Stimulated activated CD4-positive, alpha-beta T cell treated with anti-CD3 and anti-CD28 coated beads, Interleukin-4, amount 100 ng/mL, for 4 hours (primary cell): ENCODE results near the gene TICAM1.
"Not testable (repeated sequence)": the region's sequence is repeated elsewhere in the genome, so short reads cannot be mapped to it uniquely, and the experiment has no call there.

Experiments used
- DNase-seq, 2 experiments: peaks; one replicate each; pipeline ENCODE4 v3.0.0-alpha.2; 2020

The TICAM1 gene

DNA sequence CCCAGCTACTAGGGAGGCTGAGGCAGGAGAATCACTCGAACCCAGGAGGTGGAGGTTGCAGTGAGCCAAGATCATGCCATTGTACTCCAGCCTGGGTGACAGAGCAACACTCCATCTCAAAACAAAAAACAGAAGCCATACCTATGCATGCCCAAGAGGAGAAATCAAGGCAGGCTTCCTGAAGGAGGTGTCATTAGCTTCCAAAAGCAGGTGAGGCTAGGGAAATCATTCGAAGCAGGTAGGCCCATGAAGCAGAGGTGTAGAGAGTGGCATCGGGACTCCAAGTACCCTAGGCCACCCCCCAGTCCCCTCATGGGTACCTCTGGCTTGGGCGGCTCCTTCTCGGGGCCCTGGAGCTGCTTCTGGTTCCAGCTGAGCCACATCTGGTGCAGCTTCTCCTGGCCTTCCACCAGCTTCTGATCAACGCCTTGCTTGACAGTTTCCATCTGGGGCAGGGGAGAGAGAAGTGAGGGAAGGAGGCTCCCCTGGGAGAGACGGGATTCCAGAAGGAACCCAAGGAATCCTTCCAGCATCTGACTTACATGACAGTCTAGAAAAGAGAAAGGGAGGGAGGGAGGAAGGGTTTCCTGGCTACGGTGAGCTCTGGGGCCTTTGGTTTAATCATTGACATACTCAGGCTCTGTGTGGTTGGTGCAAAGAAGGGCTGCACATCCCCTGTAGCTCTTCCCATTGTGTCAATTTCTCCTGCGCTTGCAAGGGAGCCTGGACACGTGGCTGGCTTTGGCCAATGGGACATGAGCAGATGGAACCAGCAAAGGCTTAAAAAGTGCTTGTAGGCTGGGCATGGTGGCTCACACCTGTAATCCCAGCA lies 13.1 kb upstream of the TICAM1 start:
- DNase-seq, result no peak

DNA sequence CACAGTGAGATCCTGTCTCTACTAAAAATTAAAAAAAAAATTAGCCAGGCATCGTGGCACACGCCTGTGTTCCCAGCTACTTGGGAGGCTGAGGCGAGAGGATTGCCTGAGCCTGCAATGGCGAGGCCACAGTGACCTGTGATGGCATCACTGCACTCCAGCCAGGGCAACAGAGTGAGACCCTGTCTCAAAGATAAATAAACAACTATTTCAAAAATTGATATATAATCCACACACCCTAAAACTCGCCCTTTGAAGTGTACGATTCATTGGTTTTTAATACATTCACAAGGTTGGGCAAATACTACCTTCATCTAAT lies 12.1 kb upstream of the TICAM1 start:
- DNase-seq, result no peak

DNA sequence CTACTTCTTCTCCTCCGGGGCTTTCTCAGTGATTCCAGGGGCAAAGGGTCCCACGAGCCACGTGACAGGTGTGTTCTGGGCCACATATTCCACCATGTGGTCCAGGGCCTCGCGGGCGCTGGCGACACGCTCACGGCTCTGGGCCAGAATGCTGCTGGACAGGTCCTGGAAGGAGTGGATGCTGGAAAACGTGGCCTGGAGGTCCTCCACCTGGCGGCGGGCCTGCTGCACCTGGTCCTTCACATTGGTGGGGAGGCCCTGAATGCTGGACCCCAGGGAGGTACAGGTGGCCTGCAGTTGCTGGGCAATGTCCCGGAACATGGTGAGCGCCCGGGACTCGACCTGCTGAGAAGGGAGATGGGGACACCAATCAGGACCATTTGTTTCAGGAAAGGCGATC lies 7.7 kb upstream of the TICAM1 start:
- DNase-seq, result no peak

DNA sequence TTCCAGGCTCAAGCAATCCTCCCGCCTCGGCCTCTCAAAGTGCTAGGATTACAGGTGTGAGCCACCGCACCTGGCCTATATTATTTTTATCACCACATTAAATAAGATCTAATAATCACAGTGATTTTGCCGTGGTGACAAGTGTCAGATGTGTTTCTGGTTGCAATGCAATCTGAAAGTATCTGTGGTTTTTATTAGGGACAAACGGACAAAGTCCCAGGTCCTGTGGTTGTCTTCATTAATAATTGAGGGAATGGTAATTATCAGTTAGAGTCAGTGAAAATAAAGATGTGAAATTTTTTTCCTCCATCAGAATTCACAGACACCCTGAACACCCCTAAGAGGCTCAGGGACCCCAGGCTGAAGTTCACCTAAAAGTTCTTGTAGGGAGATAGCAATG lies 1.3 kb upstream of the TICAM1 start:
- DNase-seq, result no peak

DNA sequence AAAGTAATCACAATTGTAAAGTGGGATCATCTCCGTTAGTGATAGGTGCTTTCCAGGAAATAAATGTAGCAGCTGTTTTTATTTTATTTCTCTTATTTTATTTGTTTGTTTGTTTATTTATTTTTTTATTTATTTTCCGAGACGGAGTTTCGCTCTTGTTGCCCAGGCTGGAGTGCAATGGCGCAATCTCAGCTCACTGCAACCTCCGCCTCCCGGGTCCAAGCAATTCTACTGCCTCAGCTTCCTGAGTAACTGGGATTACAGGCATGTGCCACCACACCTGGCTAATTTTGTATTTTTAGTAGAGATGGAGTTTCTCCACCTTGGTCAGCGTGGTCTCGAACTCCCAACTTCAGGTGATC lies 448 bp upstream of the TICAM1 start:
- not testable (repeated sequence) for DNase-seq

DNA sequence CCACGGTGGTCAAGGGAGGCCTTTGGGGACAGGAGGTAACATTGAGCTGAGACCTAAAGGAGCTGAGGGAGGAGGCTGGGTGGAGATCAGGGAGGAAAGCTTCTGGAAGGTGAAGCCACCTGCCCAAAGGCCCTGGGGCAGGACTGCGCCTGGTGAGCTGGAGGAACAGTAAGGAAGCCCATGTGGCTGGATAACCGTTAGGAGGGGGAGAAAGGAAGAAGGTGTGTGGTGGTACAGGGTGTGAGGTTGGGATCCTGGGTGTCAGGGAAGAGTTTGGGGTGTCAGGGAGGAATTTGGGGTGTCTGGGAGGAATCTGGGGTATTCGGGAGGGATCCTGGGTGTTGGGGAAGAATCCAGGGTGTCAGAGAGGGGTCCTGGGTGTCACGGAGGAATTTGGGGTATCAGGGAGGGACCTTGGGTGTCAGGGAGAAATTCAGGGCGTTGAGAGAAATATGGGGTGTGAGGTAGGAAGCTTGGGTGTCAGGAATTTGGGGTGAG lies 695 bp downstream of the TICAM1 start:
- DNase-seq, result no peak

DNA sequence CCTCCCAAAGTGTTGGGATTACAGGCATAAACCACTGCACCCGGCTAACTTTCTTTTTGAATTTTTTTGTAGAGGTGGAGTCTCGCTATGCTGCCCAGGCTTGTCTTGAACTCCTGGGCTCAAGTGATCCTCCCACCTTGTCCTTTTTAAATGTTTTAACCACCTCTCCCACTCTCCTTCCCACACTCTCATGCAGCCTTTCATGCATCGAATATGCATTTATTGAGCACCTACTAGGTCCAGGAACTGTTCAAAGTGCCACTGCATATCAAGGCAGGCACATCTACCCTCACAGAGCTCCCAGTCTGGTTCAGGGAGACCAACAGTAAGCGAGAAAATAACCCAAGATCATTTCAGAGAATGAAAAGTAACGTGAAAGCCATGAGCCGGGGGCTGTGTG lies 1.2 kb downstream of the TICAM1 start:
- no peak for DNase-seq

DNA sequence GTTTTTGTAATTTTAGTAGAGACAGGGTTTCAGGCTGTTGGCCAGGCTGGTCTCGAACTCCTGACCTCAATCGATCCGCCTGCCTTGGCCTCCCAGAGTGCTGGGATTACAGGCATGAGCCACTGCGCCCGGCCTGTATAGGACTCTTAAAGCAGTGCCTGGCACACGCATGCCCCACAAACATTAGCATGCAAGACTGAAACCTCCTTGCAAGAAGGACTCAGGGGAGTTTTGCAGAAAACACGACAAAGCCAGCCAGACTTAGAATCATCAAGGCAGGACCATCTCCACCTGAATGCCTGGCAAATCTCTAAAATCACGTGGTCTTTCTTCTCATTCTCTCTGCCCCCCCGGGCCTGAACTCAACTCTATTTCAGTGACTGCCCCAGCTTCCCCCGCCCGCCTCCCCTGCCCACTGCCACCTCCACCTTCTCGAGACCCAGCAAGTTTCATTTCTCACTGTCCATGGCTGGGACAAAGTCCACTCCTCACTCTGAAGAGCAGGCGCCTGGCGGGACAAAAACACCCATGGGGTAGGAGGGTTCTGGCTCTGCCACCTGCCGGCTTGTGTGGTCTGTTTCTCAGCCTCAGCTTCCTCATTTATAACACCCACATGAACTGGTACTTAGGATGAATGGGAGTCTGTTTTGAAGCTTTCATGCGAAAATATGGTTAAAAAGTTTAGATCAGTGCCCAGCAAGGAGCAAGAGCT lies 2.4 kb downstream of the TICAM1 start:
- DNase-seq, result no peak

DNA sequence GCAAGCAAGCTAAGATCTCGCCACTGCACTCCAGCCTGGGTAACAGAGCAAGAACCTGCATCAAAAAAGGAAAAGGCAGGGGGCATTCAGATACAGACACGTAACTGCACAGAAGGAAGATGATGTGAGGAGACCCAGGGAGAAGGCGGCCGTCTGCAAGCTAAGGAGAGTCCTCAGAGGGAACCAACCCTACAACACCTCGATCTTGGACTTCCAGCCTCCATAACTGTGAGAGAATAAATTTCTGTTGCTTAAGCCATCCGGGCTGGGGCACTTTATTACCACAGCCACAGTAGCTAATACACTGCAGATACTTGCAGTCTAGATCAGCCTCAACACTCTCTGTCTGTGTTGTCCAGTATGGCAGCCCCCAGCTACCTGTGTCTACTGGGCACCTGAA lies 7.9 kb downstream of the TICAM1 start:
- no peak for DNase-seq

DNA sequence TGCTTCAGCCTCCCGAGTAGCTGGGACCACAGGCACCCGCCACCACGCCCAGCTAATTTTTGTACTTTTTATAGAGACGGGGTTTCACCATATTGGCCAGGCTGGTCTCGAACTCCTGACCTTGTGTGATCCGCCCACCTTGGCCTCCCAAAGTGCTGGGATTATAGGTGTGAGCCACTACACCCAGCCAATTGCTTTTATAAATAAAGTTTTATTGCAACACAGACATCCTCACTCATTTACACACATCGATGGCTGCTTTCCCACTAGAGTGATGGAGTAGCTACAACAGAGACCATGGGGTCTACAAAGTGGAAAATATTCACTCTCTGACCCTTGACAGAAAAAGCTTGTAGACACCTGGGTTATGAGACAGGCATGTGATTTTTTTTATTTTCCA lies 9.2 kb downstream of the TICAM1 start:
- not testable (repeated sequence) for DNase-seq

DNA sequence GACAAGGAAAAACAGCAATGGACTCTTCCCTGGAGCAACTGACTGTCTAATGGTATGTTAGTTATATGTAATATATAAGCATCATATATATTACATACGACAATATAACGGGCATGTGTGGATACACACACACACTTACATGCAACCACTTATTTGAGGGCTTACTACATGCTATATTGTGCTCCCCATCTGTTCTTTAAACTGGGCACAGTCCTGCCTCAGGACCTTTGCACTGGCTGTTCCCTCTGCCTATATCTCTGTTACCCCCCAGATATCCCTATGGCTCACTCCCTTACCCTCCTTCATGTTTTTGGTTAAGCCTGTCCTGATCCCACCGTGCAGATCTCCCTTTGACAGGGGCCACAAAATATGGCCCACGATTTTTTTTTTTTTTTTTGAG lies 10.2 kb downstream of the TICAM1 start:
- no peak for DNase-seq

DNA sequence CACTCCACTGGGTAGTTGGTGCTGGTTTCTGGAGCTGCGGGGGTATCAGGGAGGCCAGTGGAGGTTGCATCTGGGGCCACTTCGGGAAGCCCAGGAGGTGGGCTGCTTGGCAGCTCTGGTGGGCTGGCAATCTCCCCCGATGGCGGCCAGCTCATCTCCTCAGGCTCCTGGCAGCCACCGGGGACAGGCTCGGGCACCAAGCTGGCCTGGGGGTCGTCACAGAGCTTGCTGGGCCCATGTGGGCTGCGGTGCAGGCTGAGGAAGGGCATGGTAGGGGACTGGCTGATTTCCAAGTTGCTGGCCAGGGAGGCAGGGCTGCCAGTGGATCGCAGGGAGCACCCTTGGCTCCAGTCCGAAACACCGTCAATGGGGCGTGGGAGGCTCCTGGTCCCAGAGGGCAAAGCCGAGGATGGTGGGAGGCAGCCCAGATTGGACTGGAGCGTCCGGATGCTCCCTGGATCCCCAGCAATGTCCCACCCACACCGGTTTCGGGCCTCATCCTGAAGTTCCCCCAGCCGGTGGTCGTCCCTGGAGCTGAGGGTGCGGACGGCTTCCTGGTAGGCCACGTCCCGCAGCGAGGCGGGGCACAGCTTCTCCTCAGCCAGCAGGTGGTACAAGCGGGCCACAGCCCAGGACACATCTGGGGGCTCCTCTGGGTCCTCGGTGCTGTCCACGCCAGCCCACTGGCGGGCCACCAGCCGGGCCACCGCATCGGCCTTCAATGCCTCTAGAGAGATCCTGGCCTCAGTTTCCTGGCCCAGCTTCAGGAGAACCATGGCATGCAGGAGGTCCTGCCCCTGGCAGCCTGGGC lies 13.8 kb downstream of the TICAM1 start:
- DNase-seq, result no peak

DNA sequence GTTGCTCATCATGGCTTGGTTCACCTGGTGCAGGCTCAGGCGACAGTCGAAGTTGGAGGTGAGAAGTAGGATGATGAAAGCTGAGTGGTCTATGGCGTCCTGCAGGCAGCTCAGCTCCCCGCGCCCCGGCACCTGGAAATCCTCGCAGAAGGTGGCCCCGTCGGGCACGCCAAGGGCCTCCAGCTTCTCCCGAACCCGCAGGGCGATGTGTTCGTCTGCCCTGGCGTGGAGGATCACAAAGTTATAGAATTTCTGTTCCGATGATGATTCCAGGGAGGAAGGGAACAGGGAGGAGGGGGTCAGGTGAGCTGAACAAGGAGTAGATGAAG lies 14.6 kb downstream of the TICAM1 start:
- DNase-seq, result no peak

DNA sequence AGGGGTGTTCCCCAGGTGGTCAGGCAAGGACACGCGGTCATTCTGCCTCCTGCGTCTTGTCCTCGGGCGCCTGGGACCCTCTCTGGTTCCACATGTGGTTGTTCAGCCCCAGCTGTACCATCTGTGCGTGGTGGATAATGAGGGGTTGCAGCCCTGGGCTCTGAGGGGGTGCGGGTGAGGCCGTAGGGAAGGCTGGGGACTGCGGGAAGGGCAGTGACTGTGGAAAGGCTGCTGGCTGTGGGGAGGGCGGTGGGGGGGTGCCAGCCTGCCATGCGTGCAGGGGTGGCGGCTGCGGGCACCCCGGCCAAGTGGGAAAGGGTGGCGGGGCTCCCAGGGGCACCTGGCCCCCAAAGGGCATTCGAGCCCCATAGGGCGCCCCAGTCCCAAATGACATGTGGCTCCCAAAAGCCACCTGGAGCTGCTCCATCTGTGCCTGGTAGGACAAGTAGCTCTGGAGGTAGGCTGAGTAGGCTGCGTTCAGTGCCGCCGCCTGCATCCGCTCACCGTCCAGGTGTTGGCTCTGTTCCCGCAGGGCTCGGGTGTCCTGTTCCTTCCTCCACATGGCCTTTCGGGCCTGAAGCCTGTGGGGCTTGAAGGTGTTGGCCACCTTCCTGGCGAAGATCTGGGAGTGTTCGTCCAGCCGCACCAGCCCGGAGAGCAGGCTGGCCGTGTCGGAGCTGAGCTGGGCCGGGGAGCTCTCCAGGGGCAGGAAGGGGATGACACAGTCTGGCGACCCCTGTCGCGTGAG lies 15.1 kb downstream of the TICAM1 start:
- no peak for DNase-seq

DNA sequence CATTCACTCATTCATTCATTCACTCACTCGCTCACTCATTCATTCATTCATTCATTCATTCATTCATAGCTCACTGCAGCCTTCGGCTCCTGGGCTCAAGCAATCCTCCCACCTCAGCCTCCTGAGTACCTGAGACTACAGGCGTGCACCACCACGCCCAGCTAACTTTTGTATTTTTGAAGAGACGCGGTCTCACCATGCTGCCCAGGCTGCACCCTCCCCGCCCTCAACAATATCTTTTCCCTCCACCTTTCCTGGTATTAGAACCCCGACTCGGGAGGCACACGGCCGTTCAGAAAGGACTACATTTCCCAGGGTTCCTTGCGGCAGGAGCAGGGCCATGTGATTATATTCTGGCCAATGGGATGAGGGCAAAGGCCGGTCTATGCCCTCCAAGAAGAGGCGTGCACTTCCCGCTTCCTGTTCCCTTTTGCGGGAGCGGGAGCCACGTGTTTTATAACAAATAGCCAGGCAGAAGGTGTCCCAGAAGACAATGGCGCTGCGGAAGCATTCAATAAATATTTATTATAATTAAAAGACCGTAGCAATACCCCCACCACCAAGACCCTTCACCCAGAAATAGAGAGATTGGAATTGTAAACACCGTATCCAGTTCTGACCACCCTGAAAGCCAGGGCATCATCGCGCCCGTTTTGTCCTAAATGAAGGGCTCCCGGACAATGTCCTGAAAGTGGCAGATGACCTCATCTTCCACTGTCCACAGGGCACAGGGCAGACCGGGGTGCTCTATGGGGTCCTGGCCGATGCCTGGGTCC lies 15.9 kb downstream of the TICAM1 start:
- peak; percentile 72 to 74 for DNase-seq

DNA sequence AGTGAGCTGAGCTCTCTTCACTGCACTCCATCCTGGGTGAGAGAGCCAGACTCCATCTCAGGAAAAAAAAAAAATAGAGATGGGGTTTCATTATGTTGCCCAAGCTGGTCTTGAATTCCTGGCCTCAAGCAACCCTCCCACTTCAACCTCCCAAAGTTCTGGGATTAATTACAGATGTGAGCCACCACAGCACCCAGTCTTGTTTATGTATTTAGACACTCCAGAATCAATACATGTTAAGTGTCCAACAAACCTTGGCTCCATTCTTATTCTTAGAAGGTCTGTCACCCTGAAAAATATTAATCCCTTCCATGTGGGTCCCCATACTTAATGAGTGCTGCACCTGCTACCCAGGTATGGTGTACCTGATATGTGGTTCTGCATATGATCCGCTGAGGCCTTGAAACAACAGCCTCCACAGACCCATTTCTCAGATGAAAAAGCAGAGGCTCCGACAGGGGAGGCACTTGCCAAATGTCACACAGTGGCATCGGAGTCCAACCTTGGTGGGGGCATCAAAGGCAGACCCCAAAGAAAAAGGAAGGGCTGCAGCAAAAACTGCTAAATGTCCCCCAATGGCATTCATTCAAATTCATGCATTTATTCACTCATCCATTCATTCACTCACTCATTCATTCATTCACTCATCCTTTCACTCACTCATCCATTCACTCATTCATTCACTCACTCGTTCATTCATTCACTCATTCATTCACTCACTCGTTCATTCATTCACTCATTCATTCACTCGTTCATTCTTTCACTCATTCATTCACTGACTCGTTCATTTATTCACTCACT lies 16.7 kb downstream of the TICAM1 start:
- DNase-seq, result no peak

DNA sequence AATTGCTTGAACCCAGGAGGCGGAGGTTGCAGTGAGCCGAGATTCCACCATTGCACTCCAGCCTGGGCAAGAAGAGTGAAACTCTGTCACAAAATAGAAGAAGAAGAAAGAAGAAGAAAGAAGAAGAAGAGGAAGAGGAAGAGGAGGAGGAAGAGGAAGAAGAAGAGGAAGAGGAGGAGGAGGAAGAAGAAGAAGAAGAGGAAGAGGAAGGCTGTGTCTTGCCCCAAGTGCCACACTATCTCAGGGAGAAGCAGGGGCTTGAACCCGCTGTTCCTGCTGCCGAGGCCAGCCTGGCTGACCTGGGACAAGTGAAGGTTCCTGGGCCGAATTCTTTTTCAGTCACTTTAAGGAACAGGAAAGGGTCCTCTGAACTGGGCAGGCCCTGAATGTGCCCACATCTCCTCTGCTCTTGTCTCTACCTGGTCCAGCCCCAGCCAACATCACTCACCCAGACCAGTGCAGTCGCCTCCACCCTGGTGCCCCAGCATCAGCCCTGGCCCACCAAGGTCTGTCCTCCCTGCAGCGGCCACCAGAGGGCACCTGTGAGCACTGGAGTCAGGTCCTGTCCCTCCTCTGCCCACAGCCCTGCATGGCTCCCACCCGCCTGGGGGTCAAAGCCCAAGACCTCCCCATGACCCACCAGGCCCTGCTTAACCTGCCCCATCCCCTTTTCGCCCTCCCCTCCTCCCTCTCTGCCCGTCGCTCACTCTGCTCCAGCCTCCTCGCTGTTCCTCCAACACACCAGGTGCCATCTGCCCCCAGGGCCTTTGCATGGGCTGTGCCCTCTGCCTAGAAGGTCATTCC lies 20.0 kb downstream of the TICAM1 start:
- peak; percentile 77 to 92 for DNase-seq

DNA sequence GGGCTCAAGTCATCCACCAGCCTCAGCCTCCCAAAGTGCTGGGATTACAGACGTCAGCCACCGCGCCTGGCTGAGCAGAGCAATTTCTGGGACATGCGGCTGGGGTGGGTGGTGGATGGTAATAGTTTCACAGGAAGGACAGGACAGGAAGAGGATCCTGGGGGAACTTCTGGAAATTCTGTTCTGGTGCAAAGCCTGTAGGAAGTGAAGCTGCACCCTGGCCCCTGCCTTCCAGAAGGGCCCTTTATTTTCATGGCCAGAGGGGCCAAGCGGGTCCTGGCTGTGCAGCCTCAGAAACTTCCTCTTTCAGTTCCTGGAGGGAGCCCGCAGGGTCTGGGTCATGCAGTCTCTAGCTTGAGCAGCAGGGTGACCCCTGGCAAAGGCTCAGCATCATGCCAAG lies 24.3 kb downstream of the TICAM1 start:
- DNase-seq, result no peak

DNA sequence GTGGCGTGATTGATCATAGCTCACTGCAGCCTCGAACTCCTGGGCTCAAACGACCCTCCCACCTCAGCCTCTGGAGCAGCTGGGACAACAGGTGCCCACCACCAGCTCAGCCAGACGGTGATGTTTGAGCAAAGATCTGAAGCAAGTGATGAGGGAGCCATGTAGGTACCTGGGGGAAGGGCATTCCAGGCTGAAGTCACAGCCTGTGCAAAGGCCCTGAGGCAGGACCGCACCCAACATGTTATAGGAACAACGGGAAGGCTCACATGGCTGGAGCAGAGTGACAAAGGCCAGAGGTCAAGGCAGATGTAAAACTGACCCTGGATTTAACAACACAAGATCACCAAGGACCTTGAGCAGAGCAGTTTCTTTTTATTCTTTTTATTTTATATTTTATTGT lies 25.1 kb downstream of the TICAM1 start:
- DNase-seq, result no peak

DNA sequence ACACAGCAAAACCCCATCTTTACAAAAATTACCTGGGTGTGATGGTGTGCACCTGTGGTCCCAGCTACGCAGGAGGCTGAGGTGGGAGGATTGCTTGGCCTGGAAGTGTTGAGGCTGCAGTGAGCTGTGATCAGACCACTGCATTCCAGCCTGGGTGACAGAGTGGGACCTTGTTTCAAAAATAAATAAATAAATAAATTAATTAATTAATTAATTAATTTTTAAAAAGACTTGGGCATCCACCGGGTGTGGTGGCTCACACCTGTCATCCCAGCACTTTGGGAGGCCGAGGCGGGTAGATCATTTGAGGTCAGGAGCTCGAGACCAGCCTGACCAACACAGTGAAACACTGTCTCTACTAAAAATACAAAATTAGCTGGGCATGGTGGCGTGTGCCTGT lies 26.4 kb downstream of the TICAM1 start:
- not testable (repeated sequence) for DNase-seq
